NCI-H2196 (cell line): Measurements from ENCODE around the gene SYTL3.

Source experiments
- DNase-seq: peaks from one replicate; lab custom pipeline; 2025; ENCODE audit not compliant: unreplicated experiment; lab: John Stamatoyannopoulos, UW

Gene SYTL3

GRCh38 chr6:158771399-158772152 lies 121.7 kb downstream of the SYTL3 start:
- no peak for DNase-seq

- no peak for DNase-seq
Observed at GRCh38 chr6:158772172-158772571, 122.3 kb downstream of the SYTL3 start.

- DNase-seq: no peak
Observed at GRCh38 chr6:158772851-158773371, 123.1 kb downstream of the SYTL3 start.

DNA sequence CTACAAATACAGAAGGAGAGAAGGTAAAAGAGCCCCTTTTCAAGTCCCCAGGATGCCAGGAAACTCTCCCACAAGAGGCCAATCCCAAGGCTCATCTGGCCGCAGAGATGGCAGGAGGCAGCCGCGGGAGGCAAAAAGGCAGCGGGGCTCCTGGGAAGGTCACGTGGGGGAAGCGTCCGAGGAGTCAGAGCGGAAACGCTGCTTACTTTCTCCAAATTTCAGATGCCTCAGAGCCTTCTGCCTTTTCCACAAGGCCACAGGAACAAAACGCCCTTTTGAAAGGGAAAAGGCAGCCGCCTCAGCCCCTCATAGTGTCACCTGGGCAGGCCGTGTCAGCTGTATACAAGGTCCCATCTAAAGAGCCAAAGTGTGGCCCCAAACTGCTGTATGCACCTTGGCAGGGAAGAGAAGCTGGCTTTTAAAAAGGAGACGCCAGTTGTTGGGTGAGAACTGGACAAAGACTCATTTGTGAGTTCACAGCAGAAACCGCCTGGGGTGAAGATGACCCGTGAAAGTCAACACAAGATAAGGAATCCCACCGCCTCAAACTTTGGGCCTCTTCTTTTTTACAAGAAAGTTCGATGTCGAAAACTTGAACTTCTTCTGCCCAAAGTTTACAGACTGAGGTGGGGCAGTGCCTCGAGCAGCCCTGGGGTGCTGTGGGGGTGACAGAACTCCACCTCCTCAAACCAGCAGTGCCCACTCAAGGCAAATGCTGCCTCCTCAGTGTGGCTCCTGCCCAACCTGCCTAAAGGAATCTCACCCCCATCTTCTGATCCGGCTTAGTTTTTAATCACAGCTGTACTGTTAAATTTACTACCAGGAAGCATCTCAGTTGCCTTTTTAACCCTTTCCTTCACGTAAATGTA lies 124.0 kb downstream of the SYTL3 start:
- DNase-seq: no peak

GRCh38 chr6:158774717-158775449 lies 125.0 kb downstream of the SYTL3 start:
- DNase-seq: no peak

GRCh38 chr6:158775832-158776231 lies 126.0 kb downstream of the SYTL3 start:
- DNase-seq: no peak

DNA sequence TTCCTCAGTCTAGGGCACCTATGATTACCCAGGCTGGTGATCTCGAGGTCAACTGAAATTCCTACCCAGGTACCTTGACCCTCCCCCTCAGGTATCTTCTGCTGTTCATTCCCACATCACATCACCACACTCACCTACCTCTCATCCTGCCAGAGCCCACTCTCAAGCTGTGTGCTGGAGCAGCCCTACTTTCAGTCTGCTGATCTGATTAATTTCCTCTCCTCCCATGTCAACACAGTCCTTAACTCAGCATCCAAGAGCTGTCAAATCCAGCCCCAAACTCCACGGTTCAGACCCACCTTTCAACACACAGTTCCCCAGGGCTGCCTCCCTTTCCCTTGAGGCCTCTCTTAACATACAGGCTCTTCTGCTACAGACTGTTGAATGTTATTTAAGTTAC lies 126.9 kb downstream of the SYTL3 start:
- no peak for DNase-seq

GRCh38 chr6:158777510-158777909 lies 127.7 kb downstream of the SYTL3 start:
- no peak for DNase-seq

DNA sequence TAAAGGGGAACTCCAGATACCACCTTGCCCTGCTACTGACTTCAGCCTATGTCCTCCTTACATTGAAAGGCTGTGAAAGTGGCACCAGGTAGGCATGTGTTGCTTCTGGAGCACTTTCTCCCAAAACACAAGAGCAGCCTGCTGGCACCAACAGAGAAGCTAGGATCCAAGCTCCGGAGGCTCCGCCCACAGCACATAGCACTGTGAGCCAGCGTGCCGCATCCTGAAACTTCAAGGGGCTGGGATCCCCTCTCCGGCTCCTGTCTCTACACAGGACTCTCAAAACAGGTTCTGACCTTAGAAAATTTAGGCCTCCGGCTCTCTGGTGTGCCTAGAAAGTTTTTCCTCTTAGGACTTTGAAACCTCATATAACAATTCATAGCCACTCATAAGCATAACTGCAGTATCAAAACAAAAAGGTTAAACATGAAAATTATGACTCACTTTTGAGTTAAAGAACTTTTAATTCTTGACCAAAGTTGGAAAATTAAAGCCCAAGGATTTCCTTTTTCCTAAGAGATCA lies 128.2 kb downstream of the SYTL3 start:
- DNase-seq: no peak

- DNase-seq: no peak
Observed at GRCh38 chr6:158780246-158780884, 130.5 kb downstream of the SYTL3 start.

DNA sequence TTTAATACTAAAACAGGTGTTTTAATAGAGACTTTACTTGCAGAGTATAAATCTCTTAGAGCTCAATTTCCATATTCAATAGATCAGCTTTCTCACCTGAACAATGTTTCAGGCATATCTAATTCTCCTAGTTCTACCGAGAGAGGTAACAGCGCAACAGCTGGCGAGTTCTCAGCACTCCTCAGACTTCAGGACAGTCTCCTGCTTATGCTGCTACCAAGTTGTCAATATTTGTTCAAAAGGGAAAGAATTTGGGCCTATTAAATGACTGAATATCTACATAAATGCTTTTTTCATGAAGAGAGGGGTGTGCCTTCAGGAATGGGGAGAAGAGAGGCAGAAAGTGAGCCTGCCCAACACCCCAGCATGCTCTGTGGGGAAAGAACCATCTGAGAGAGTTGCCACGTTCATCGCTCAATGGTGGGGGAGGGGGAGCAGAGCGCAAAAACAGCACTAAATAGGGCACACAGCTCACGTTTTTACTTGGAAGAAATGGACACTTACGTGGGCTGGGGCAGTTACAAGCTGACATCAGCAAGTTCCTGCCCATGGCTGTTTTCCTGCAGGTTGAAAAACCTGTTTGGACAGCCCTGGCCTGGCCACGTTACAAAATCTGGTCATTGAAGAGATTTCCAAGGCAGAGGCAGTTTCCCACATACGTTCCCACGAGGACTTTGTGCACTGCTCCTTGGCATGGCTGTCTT lies 131.3 kb downstream of the SYTL3 start:
- DNase-seq: peak; percentile 12

GRCh38 chr6:158781692-158782373 lies 132.0 kb downstream of the SYTL3 start:
- no peak for DNase-seq

DNA sequence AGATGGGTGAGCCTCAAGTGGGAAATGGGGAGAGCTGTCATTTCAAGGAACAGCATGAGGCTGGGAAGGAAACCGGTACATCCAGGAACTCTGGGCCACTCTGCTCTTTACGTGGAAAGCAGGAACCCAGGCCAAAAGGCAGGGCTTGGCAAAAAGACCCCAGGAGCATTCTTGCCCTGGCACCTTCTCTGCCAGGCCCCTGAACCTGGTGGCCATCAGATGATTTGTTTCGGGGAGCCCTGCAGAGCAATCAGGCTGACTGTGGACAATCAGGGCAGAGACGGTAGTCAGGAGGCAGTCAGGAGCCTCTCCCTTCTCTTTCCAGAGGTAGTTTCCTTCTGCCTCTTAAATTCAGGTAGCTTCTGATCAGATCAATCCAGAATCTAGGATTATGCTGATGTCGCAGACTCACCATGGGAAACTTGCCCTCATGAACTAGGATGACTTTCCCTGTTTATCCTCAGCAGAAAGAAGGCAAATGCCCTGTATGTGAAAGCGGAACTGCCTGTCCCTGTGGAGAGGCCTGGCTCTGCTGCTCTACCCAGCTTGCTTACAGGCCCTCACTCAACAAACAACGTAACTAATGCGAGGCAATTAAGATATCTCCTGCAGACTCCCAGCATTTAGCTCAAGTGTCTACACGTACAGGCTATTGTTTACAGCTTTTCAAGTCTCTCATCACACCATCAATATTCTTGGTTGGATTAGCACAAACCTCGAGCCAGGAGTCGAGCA lies 132.7 kb downstream of the SYTL3 start:
- DNase-seq: no peak

GRCh38 chr6:158783167-158783450 lies 133.3 kb downstream of the SYTL3 start:
- DNase-seq: no peak

DNA sequence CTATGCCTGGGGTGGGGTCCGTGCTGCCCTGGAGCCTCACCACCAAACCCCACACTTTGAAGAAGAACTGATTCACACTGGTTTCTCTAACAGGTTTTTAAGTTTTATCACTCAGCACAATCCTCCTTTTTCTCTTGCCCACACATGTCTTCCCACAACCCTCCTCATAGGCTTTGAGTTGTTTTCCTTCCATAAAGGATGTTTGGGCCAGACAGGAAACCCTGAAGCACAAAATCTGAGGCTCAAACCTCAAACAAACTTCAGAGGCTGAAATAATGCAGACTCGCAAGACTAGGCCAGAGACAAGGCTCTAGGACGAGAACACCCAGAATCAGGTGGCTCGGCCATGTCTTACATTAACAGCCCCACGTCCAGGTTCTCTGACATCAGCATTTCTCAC lies 134.0 kb downstream of the SYTL3 start:
- no peak for DNase-seq

DNA sequence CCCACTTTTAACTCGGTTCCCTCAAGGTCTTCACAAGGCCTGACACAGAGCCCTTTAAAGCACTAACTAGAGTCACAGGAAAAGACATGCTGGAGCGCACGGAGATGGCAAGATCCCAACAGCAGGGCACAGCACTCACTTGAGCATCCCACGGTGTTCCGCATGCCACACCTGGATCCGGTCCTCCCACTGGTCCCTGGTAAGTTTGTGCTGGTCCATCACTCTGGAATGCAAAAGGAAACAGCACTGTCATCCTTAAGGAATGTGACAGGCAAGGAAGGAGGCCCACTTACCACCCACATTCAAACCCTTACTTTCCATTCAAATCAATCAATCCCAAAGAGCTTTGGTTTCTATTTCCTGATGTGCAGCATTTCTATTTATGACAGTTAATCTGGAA lies 134.7 kb downstream of the SYTL3 start:
- DNase-seq: no peak

GRCh38 chr6:158785036-158785435 lies 135.2 kb downstream of the SYTL3 start:
- no peak for DNase-seq

DNA sequence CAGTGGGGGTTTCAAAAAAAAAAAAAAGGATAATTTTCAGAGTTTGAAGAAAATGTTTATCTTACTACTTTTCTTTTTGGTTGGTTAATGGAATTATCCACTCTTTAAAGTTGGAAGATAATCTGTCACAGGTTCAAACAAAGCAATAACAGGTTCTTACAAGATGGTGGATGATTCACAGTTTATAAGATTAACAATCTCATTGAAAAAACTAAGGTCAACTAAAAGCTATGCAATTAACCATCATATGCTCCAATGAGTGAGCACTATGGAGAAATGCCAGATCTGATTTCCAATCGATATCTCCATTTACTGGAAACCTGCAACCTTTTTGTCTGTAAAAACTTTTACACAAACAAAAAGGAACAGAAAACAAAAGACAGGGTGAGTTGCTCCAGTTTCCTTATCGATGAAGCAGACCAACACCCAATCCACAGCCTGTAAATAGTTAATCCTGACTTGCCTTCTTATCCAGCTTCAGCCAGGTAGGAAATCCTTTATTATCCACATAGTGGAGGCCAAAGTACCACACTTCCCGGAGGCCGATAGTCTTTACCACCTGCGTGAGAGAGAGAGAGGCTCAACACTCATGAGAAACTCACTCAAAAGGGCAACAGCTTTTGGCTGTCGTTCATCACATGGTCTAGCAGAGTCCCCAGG lies 136.9 kb downstream of the SYTL3 start:
- no peak for DNase-seq

DNA sequence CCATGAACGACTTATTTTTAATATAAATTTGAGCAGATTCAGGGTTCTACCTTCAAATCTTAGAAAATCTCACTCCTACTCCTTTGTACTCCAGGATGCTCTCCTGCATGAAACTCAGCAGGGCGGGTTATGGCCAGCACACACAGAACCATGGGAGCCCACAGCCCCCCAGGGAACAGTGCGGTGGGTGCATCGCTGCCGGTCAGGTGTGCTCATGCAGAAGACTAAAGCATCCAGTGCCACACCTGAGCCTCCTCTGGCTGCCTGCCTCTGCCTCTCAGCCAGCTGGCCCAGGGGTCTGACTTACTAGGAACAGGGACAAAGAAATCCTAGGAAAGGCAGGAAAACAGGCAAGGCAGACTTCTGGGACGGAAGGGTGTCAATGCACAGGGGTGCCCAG lies 137.5 kb downstream of the SYTL3 start:
- DNase-seq: no peak
